IPS-20b (cell line): ENCODE results near the gene CLPTM1L.
"Not testable (repeated sequence)": the region's sequence is repeated elsewhere in the genome, so short reads cannot be mapped to it uniquely, and the experiment has no call there.

Source experiments
- H3K27ac ChIP-seq: one replicate; pipeline ENCODE4 v1.5.1; 2013; ENCODE audit warnings: low read length
- H3K27me3 ChIP-seq: 2 replicates; pipeline ENCODE4 v1.6.1; 2013; ENCODE audit warnings: mild to moderate bottlenecking, low read length, inconsistent platforms; ENCODE audit not compliant: insufficient read depth
- H3K36me3 ChIP-seq: 2 replicates; pipeline ENCODE4 v1.6.1; 2013; ENCODE audit warnings: low read depth, mild to moderate bottlenecking, inconsistent platforms, low read length, moderate library complexity; ENCODE audit not compliant: insufficient read depth
- H3K4me1 ChIP-seq: 2 replicates; pipeline ENCODE4 v1.6.1; 2013; ENCODE audit warnings: mild to moderate bottlenecking, control low read depth, inconsistent platforms, low read length, moderate library complexity; ENCODE audit not compliant: insufficient read depth
- H3K4me3 ChIP-seq: 2 replicates; pipeline ENCODE4 v1.5.1; 2013; ENCODE audit warnings: mild to moderate bottlenecking, low read length, inconsistent platforms
- H3K9ac ChIP-seq: 2 replicates; pipeline ENCODE4 v1.6.1; 2013; ENCODE audit warnings: low read depth, mild to moderate bottlenecking, inconsistent platforms, low read length, moderate library complexity
- H3K9me3 ChIP-seq: 2 replicates; pipeline ENCODE4 v1.6.1; 2013; ENCODE audit warnings: mild to moderate bottlenecking, low read depth, low read length, inconsistent platforms; ENCODE audit not compliant: insufficient read depth

Gene CLPTM1L

GRCh38 chr5:1378866-1379659, 34.2 kb upstream of the CLPTM1L start:
- Histone ChIP-seq H3K9ac (no peak overlapping the region), H3K4me1 (peaks cover 4% of the 10 kb centered on the region), H3K36me3 (no peaks in the 10 kb centered on the region), H3K27me3 (peaks cover 56% of the 10 kb centered on the region), H3K4me3 (no peak overlapping the region), H3K9me3 (peaks cover 6% of the 10 kb centered on the region; the same call in 1 of the 2 replicates), H3K27ac (no peak overlapping the region)

GRCh38 chr5:1378096-1378495, 33.2 kb upstream of the CLPTM1L start:
- Histone ChIP-seq H3K27ac (no peak overlapping the region), H3K27me3 (peaks cover 47% of the 10 kb centered on the region), H3K4me3 (no peak overlapping the region)

GRCh38 chr5:1376981-1377380, 32.1 kb upstream of the CLPTM1L start:
- Histone ChIP-seq H3K9me3 (peaks cover 6% of the 10 kb centered on the region; the same call in 1 of the 2 replicates), H3K4me3 (no peak overlapping the region), H3K27ac (no peak overlapping the region), H3K36me3 (no peaks in the 10 kb centered on the region), H3K27me3 (peaks cover 47% of the 10 kb centered on the region), H3K9ac (no peak overlapping the region), H3K4me1 (peaks cover 4% of the 10 kb centered on the region)

More at GRCh38 chr5:1378096-1378495, 33.2 kb upstream of the CLPTM1L start:
- Histone ChIP-seq H3K9ac (no peak overlapping the region), H3K9me3 (peaks cover 6% of the 10 kb centered on the region; the same call in 1 of the 2 replicates), H3K4me1 (peaks cover 4% of the 10 kb centered on the region), H3K36me3 (no peaks in the 10 kb centered on the region)

GRCh38 chr5:1375871-1376810, 31.2 kb upstream of the CLPTM1L start:
- no peak overlapping the region for H3K9ac ChIP-seq

GRCh38 chr5:1374679-1375055, 29.8 kb upstream of the CLPTM1L start:
- Histone ChIP-seq H3K9me3 (peaks cover 3% of the 10 kb centered on the region; the same call in 1 of the 2 replicates), H3K4me3 (no peak overlapping the region), H3K9ac (no peak overlapping the region), H3K27me3 (peaks cover 25% of the 10 kb centered on the region), H3K36me3 (no peaks in the 10 kb centered on the region), H3K4me1 (no peaks in the 10 kb centered on the region), H3K27ac (no peak overlapping the region)

More at GRCh38 chr5:1375871-1376810, 31.2 kb upstream of the CLPTM1L start:
- H3K36me3 ChIP-seq: no peaks in the 10 kb centered on the region
- peaks cover 6% of the 10 kb centered on the region; the same call in 1 of the 2 replicates for H3K9me3 ChIP-seq
- H3K4me3 ChIP-seq: no peak overlapping the region
- peaks cover 39% of the 10 kb centered on the region for H3K27me3 ChIP-seq
- H3K4me1 ChIP-seq: peaks cover 4% of the 10 kb centered on the region
- no peak overlapping the region for H3K27ac ChIP-seq

GRCh38 chr5:1374030-1374678, 29.3 kb upstream of the CLPTM1L start:
- Histone ChIP-seq H3K36me3 (no peaks in the 10 kb centered on the region), H3K27ac (no peak overlapping the region), H3K4me3 (no peak overlapping the region), H3K9ac (no peak overlapping the region), H3K4me1 (no peaks in the 10 kb centered on the region), H3K9me3 (no peaks in the 10 kb centered on the region), H3K27me3 (peaks cover 20% of the 10 kb centered on the region)

- peaks cover 18% of the 10 kb centered on the region for H3K27me3 ChIP-seq
- not testable (repeated sequence) for H3K9ac ChIP-seq, H3K36me3 ChIP-seq, H3K9me3 ChIP-seq, H3K4me1 ChIP-seq, H3K27ac ChIP-seq, H3K4me3 ChIP-seq
Measured at GRCh38 chr5:1371972-1372342, 27.1 kb upstream of the CLPTM1L start.

- H3K27ac ChIP-seq: no peak overlapping the region
- H3K27me3 ChIP-seq: peaks cover 18% of the 10 kb centered on the region
- H3K4me3 ChIP-seq: no peak overlapping the region
- no peaks in the 10 kb centered on the region for H3K4me1 ChIP-seq
- no peaks in the 10 kb centered on the region for H3K36me3 ChIP-seq
- H3K9me3 ChIP-seq: no peaks in the 10 kb centered on the region
- H3K9ac ChIP-seq: no peak overlapping the region
Measured at GRCh38 chr5:1371218-1371971, 26.5 kb upstream of the CLPTM1L start.

GRCh38 chr5:1370006-1370405, 25.1 kb upstream of the CLPTM1L start:
- no peak overlapping the region for H3K27ac ChIP-seq
- peaks cover 7% of the 10 kb centered on the region; the same call in 1 of the 2 replicates for H3K27me3 ChIP-seq
- no peaks in the 10 kb centered on the region for H3K4me1 ChIP-seq

GRCh38 chr5:1368756-1369155, 23.9 kb upstream of the CLPTM1L start:
- H3K36me3 ChIP-seq: no peaks in the 10 kb centered on the region
- H3K4me3 ChIP-seq: no peak overlapping the region
- 0 out of 2 replicates have a peak, but pooled peaks cover under 1% of the 10 kb centered on the region for H3K27me3 ChIP-seq

More at GRCh38 chr5:1370006-1370405, 25.1 kb upstream of the CLPTM1L start:
- Histone ChIP-seq H3K36me3 (no peaks in the 10 kb centered on the region), H3K4me3 (no peak overlapping the region), H3K9me3 (no peaks in the 10 kb centered on the region), H3K9ac (no peak overlapping the region)

GRCh38 chr5:1368236-1368635, 23.3 kb upstream of the CLPTM1L start:
- Histone ChIP-seq H3K36me3 (no peaks in the 10 kb centered on the region), H3K4me3 (no peak overlapping the region), H3K27me3 (0 out of 2 replicates have a peak, but pooled peaks cover 3% of the 10 kb centered on the region), H3K27ac (no peak overlapping the region), H3K9me3 (no peaks in the 10 kb centered on the region), H3K4me1 (no peaks in the 10 kb centered on the region), H3K9ac (no peak overlapping the region)

More at GRCh38 chr5:1368756-1369155, 23.9 kb upstream of the CLPTM1L start:
- Histone ChIP-seq H3K9me3 (no peaks in the 10 kb centered on the region), H3K9ac (no peak overlapping the region), H3K27ac (no peak overlapping the region), H3K4me1 (no peaks in the 10 kb centered on the region)
